A673 (cell line): Measurements from ENCODE around the gene NMUR1. TPM values are rescaled to one million over a fixed set of nuclear protein-coding genes. Genes with fewer than 3 reads are reported as not detected.

Experiments
- BruUV-seq: library from RNA; stranded (reverse); fragments of 400-500 nt; replicated peaks from 2 replicates; lab custom pipeline; 2021; lab: Mats Ljungman, UMichigan
- CTCF ChIA-PET: fragments of 300-600 bp; sonication (Branson Sonifier 250); formaldehyde crosslinking; loops from one replicate; lab custom pipeline; 2022; ENCODE audit warnings: antibody characterized with exemption; lab: Charles Lee
- POLR2A ChIA-PET: fragments of 300-600 bp; sonication (Branson Sonifier 250); formaldehyde crosslinking; loops from one replicate; lab custom pipeline; 2022; ENCODE audit warnings: antibody characterized with exemption; ENCODE audit not compliant: low non-redundant PET; lab: Charles Lee
- DNase-seq: peaks from one replicate; pipeline ENCODE4 v3.0.0-alpha.2; 2015; ENCODE audit warnings: low spot score
- H3K27ac ChIP-seq: fragments of 200-600 bp; sonication (generic); 2 replicates; pipeline ENCODE4 v1.5.1; 2016; ENCODE audit warnings: mixed run types, low read depth, mild to moderate bottlenecking, mixed read lengths, antibody characterized with exemption, low read length; ENCODE audit not compliant: poor library complexity, severe bottlenecking
- H3K27me3 ChIP-seq: fragments of 200-600 bp; sonication (generic); replicated peaks from 2 replicates; pipeline ENCODE4 v1.6.1; 2017; ENCODE audit warnings: mixed run types, low read depth, mild to moderate bottlenecking, mixed read lengths, antibody characterized with exemption, low read length; ENCODE audit not compliant: insufficient read depth, poor library complexity
- H3K36me3 ChIP-seq: fragments of 200-600 bp; sonication (generic); 2 replicates; pipeline ENCODE4 v1.6.1; 2016; ENCODE audit warnings: mixed run types, mild to moderate bottlenecking, mixed read lengths, antibody characterized with exemption, low read length; ENCODE audit not compliant: insufficient read depth, poor library complexity, severe bottlenecking
- H3K4me1 ChIP-seq: fragments of 200-600 bp; sonication (generic); 2 replicates; pipeline ENCODE4 v1.6.1; 2017; ENCODE audit warnings: mixed run types, mild to moderate bottlenecking, mixed read lengths, antibody characterized with exemption, low read length; ENCODE audit not compliant: insufficient read depth, poor library complexity, severe bottlenecking
- H3K4me3 ChIP-seq: fragments of 200-600 bp; sonication (generic); 2 replicates; pipeline ENCODE4 v1.5.1; 2016; ENCODE audit warnings: low read depth, mixed run types, mild to moderate bottlenecking, mixed read lengths, low read length; ENCODE audit not compliant: poor library complexity, severe bottlenecking
- H3K9me3 ChIP-seq: fragments of 200-600 bp; sonication (generic); 2 replicates; pipeline ENCODE4 v1.6.1; 2016; ENCODE audit warnings: mixed run types, low read depth, mild to moderate bottlenecking, mixed read lengths, antibody characterized with exemption, low read length; ENCODE audit not compliant: poor library complexity, severe bottlenecking
- EZH2 ChIP-seq: fragments of 200-600 bp; sonication (generic); IDR thresholded peaks from 2 replicates; pipeline ENCODE4 v1.6.1; 2017; ENCODE audit warnings: borderline replicate concordance, low read depth, mild to moderate bottlenecking, mixed read lengths, antibody characterized with exemption, low read length; ENCODE audit not compliant: poor library complexity, severe bottlenecking
- intact Hi-C: fragments of 100-400 bp; cut with micrococcal nuclease; formaldehyde crosslinking; loops from one replicate; pipeline ENCODE4 v1.10.0; 2022; ENCODE audit not compliant: unreplicated experiment
- total RNA-seq: library from RNA; stranded (reverse); gene quantifications from 2 replicates; pipeline ENCODE4 v1.2.3, GENCODE V29; 2021
- TF ChIP-seq, protein P1 (sequence below): fragments of 300-800, 200-600 bp; sonication (generic); conservative IDR thresholded peaks from 2 replicates; pipeline ENCODE4 v1.5.1; 2017; ENCODE audit warnings: low read depth, mild to moderate bottlenecking, antibody characterized with exemption, low read length, moderate library complexity, mixed read lengths

The NMUR1 gene
- total RNA-seq, 1 experiment from 2014 or later, result not detected

DNA sequence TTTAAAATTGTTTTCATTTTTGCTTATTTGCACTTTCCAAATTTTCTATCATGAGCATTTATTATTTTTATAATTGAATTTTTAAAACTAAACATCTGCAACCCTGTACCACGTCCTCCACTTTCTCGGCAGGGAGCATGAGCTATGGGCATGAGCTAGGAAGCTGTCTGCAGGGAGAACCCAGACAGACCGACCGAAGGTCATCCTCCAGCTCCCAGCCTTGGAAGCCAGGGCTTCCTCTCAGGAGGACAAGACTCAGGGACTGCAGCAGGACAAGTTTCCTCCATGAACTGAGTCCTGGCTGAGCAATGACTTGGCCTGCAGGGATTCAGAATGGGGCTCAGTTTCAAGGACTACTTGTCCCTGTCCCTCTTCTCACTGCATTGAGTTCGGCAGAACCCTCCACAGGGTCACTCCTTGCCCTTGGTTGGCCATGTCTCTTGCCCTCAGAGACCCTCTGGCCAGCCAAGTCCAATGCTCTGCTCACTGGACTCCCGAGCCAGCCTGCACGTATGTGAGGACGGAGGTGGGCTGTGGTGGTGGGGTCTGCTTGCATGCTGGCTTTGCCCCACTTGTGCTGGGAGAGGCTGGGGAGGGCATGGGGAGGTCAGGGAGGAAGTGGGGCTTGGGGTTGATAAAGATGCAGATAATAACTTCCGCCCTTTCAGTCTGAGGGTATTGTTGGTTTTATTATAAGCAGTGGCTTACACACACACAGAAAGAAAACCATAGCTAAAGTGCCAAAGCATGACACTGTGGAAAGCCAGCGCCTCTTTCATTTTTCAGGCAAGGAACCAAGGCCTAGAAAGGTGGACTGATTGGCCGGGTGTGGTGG lies 6.6 kb downstream of the NMUR1 start:
- Histone ChIP-seq H3K4me1 (no peaks in the 10 kb centered on the region), H3K27ac (no peak overlapping the region), H3K36me3 (no peaks in the 10 kb centered on the region), H3K27me3 (no peaks in the 10 kb centered on the region), H3K9me3 (no peaks in the 10 kb centered on the region), H3K4me3 (no peak overlapping the region)
- no TSS peak for BruUV-seq
- ChIA-PET CTCF (no interaction called here), POLR2A (no interaction called here)
- TF ChIP-seq, protein P1, sequence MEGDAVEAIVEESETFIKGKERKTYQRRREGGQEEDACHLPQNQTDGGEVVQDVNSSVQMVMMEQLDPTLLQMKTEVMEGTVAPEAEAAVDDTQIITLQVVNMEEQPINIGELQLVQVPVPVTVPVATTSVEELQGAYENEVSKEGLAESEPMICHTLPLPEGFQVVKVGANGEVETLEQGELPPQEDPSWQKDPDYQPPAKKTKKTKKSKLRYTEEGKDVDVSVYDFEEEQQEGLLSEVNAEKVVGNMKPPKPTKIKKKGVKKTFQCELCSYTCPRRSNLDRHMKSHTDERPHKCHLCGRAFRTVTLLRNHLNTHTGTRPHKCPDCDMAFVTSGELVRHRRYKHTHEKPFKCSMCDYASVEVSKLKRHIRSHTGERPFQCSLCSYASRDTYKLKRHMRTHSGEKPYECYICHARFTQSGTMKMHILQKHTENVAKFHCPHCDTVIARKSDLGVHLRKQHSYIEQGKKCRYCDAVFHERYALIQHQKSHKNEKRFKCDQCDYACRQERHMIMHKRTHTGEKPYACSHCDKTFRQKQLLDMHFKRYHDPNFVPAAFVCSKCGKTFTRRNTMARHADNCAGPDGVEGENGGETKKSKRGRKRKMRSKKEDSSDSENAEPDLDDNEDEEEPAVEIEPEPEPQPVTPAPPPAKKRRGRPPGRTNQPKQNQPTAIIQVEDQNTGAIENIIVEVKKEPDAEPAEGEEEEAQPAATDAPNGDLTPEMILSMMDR, result no peak
- no peak for TF ChIP-seq EZH2
- no peak for DNase-seq
- intact Hi-C loops, result no loop called here

DNA sequence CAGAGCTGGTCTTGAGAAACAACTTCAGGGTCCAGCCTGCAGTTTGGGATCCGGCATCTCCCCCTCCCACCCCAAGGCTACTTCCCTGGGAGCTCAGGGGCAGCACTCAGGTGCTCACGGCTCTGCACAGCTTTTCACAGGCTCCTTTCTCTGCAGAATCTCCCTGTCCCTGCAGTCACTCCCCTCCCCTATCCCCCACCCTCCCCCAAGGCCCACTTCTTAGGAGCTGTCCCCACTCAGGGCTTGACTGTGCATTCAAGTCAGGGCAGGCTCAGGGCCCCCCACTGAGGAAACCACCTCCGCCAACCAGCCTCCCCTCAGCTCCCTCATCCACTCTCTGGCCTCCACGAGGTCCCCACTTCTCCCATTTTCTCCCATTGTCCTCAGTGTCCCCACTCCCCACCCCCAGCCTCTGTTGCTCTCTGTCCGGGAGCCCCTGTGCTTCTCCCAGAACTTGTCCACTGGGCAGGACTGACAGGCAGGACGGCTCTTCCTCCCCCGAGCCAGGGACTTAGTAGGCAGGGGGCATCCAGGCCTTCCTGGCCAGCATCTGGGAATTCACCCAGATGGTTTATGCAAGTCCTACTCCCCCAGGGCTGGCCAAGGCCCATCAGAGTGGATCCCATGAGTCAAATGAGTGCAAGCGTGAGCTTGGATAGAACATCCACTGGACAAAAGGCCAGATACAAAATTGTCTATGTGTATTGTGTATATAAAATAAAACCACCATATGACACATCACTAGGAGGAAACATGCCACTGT lies 7.6 kb downstream of the NMUR1 start:
- ChIA-PET POLR2A (no interaction called here), CTCF (no interaction called here)
- intact Hi-C loops, result no loop called here
- no peak overlapping the region for H3K4me3 ChIP-seq
- no peak for DNase-seq
- no peak overlapping the region for H3K27ac ChIP-seq
- no peaks in the 10 kb centered on the region for H3K4me1 ChIP-seq
- no peaks in the 10 kb centered on the region for H3K9me3 ChIP-seq
- no peak for TF ChIP-seq EZH2
- TF ChIP-seq, protein P1, result no peak
- no peaks in the 10 kb centered on the region for H3K27me3 ChIP-seq
- no peaks in the 10 kb centered on the region for H3K36me3 ChIP-seq
- no TSS peak for BruUV-seq

DNA sequence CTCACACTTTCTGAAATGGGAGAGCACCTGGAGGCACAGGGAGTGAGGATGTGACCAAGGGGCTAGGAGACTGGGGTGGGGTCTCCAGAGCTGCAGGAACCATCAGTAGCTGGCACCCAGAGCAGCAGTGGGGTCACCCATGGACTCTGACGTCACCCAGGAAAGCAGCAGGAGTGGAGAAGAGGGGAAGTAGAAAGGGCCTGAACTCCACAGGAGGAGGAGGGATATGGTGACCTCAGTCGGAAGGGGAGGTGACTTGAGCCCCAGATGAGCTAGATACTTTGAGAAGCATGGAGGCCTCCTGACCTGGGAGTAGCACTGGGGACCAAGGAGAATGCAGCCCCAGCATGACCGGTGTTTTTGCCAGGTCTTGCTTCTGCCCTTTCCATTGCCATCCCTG lies 8.8 kb downstream of the NMUR1 start:
- no TSS peak for BruUV-seq
- TF ChIP-seq, protein P1, result no peak
- no peak for TF ChIP-seq EZH2
- Histone ChIP-seq H3K4me3 (no peak overlapping the region), H3K27me3 (no peaks in the 10 kb centered on the region), H3K36me3 (no peaks in the 10 kb centered on the region), H3K9me3 (no peaks in the 10 kb centered on the region), H3K27ac (no peak overlapping the region), H3K4me1 (no peaks in the 10 kb centered on the region)
- ChIA-PET POLR2A (no interaction called here), CTCF (no interaction called here)
- no peak for DNase-seq
- intact Hi-C loops, result no loop called here
